Prostate gland (tissue), 2 donors: Measurements from ENCODE around the gene ANKLE1. TPM values are rescaled to one million over a fixed set of nuclear protein-coding genes. Genes with fewer than 3 reads are reported as not detected.
A peak's percentile ranks its signal among the peaks of the same experiment; 100 is the strongest.

Source experiments
- DNase-seq: peaks from one replicate; pipeline ENCODE4 v3.0.0-alpha.2; 2019; ENCODE audit warnings: low spot score
- H3K27ac ChIP-seq, 2 donors: fragments of 200-600 bp; sonication (generic); 2 replicates each; pipeline ENCODE4 v1.5.1; 2017 to 2019
- H3K27me3 ChIP-seq: fragments of 200-600 bp; sonication (generic); replicated peaks from 2 replicates; pipeline ENCODE4 v1.5.1; 2019; ENCODE audit not compliant: insufficient read depth
- H3K36me3 ChIP-seq, 2 donors: fragments of 200-600 bp; sonication (generic); 1 replicate in 1 of 2; 2 replicates in 1 of 2; pipeline versions ENCODE4 v1.5.1 to v1.8.1; 2017 to 2019
- H3K4me1 ChIP-seq: fragments of 200-600 bp; sonication (generic); replicated peaks from 2 replicates; pipeline ENCODE4 v1.5.1; 2019
- H3K4me3 ChIP-seq, 2 donors: fragments of 200-600 bp; sonication (generic); 2 replicates each; pipeline ENCODE4 v1.5.1; 2017 to 2019
- H3K9me3 ChIP-seq: fragments of 200-600 bp; sonication (generic); 2 replicates; pipeline ENCODE4 v1.5.1; 2017
- POLR2A ChIP-seq: fragments of 450-650 bp; IDR thresholded peaks from one replicate; pipeline ENCODE4 v1.6.1; 2016; ENCODE audit warnings: antibody characterized with exemption, mild to moderate bottlenecking
- POLR2AphosphoS5 ChIP-seq: sonication (generic); formaldehyde crosslinking; IDR thresholded peaks from one replicate; pipeline ENCODE4 v1.6.1; 2017; ENCODE audit warnings: antibody characterized with exemption
- WGBS: methylation state at CpG from one replicate; pipeline ENCODE4 v1.1.5; 2018; 5-methylcytosine and 5-hydroxymethylcytosine counted together
- intact Hi-C: fragments of 100-400 bp; cut with DNase I; formaldehyde crosslinking; loops from one replicate; pipeline ENCODE4 v1.14.2; 2022
- total RNA-seq, 2 donors: library from RNA; depleted of rRNA; stranded (reverse); fragments of >200 nt; gene quantifications; one replicate each; pipeline ENCODE4 v1.1.0, GENCODE V29; 2016
- TF ChIP-seq, protein P1 (sequence below), 4 experiments: fragments of 200-600 bp in 2 of 4; fragments of 450-650 bp in 2 of 4; sonication (generic) in 2 of 4; IDR thresholded peaks; 1 replicate in 3 of 4; 2 replicates in 1 of 4; pipeline ENCODE4 v1.5.1; 2016 to 2019; ENCODE audit warnings: antibody characterized with exemption in 4 of 4, mild to moderate bottlenecking in 2 of 4, moderate library complexity in 2 of 4

The ANKLE1 gene
- total RNA-seq, 2 donors from 2014 or later: 0.64 to 1.2 TPM

DNA sequence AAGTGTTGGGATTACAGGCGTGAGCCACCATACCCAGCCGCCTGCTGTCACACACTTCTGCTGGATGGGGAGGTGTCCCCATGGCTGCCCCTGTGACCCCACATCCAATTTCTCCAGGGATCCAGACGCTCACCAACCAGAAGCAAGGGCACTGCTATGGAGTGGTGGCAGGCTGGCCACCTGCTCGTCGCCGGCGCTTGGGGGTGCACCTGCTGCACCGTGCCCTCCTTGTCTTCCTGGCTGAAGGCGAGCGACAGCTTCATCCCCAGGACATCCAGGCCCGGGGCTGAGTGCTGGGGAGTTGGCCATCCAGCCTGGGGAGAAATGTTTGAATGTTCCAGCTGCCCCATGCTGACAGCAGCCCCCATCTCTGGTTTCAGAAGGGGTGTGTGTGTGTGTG, 4.6 kb downstream of the ANKLE1 start:
- DNase-seq: no peak
- Histone ChIP-seq H3K9me3 (no peaks in the 10 kb centered on the region), H3K4me3 (no peak overlapping the region), H3K27me3 (no peaks in the 10 kb centered on the region), H3K4me1 (peaks cover 6% of the 10 kb centered on the region), H3K27ac (no peak overlapping the region), H3K36me3 (no peaks in the 10 kb centered on the region)
- intact Hi-C loops: no loop called here
- 95% methylated on average over 11 of the region's 11 CpGs for WGBS
- TF ChIP-seq, protein P1, sequence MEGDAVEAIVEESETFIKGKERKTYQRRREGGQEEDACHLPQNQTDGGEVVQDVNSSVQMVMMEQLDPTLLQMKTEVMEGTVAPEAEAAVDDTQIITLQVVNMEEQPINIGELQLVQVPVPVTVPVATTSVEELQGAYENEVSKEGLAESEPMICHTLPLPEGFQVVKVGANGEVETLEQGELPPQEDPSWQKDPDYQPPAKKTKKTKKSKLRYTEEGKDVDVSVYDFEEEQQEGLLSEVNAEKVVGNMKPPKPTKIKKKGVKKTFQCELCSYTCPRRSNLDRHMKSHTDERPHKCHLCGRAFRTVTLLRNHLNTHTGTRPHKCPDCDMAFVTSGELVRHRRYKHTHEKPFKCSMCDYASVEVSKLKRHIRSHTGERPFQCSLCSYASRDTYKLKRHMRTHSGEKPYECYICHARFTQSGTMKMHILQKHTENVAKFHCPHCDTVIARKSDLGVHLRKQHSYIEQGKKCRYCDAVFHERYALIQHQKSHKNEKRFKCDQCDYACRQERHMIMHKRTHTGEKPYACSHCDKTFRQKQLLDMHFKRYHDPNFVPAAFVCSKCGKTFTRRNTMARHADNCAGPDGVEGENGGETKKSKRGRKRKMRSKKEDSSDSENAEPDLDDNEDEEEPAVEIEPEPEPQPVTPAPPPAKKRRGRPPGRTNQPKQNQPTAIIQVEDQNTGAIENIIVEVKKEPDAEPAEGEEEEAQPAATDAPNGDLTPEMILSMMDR (IDR thresholded peaks at IDR 0.05): no peak
- TF ChIP-seq POLR2A (no peak), POLR2AphosphoS5 (no peak)

DNA sequence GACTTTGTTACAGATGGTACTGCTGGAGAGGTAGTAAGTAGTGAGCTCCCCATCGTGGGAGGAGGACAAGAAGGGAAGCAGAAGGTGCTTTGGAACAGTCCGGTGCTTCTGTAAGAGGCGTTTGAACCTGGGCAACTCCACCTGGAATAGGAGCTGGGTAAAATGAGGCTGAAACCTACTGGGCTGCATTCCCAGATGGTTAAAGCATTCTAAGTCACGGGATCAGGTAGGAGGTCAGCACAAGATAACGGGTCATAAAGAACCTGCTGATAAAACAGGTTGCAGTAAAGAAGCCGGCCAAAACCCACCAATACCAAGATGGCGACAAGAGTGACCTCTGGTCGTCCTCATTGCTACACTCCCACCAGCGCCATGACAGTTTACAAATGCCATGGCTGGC, 5.1 kb downstream of the ANKLE1 start:
- H3K4me1 ChIP-seq: peaks cover 3% of the 10 kb centered on the region
- DNase-seq: no peak
- H3K27ac ChIP-seq: no peak overlapping the region
- H3K36me3 ChIP-seq: no peaks in the 10 kb centered on the region
- intact Hi-C loops: no loop called here
- TF ChIP-seq, protein P1 (IDR thresholded peaks at IDR 0.05): no peak
- TF ChIP-seq POLR2A (no peak), POLR2AphosphoS5 (no peak)
- no peaks in the 10 kb centered on the region for H3K27me3 ChIP-seq
- 87% methylated on average over 9 of the region's 9 CpGs for WGBS
- H3K9me3 ChIP-seq: no peaks in the 10 kb centered on the region
- H3K4me3 ChIP-seq: no peak overlapping the region

DNA sequence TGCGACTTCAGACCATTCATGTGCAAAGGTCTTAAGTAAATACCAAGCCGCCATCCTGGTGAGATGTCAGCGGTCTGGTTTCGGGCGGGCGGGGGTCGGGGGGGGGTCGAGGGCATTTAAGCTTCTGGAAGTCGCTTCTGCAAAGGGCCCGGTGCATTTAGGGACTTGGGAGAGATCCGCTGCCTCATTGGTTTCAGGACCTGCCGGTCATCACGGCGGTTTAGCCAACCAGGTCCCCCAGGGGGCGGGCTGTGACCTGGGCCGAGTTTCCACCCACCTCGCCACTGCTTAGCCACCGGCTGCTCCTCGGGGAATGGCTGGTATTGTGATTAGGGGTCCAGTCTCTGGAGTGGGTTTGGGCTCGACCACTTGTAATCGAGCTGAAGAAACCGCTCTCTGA, 7.8 kb downstream of the ANKLE1 start:
- WGBS: 20% methylated on average over 22 of the region's 22 CpGs
- TF ChIP-seq POLR2A: no peak
- no peak for TF ChIP-seq POLR2AphosphoS5
- TF ChIP-seq, protein P1 (IDR thresholded peaks at IDR 0.05): peak in 1 of 4 experiments; percentile 24
- Histone ChIP-seq H3K36me3 (no peaks in the 10 kb centered on the region), H3K27ac (no peak overlapping the region), H3K9me3 (no peaks in the 10 kb centered on the region), H3K4me3 (no peak overlapping the region), H3K27me3 (no peaks in the 10 kb centered on the region), H3K4me1 (no peaks in the 10 kb centered on the region)
- intact Hi-C loops: no loop called here
- DNase-seq: no peak

DNA sequence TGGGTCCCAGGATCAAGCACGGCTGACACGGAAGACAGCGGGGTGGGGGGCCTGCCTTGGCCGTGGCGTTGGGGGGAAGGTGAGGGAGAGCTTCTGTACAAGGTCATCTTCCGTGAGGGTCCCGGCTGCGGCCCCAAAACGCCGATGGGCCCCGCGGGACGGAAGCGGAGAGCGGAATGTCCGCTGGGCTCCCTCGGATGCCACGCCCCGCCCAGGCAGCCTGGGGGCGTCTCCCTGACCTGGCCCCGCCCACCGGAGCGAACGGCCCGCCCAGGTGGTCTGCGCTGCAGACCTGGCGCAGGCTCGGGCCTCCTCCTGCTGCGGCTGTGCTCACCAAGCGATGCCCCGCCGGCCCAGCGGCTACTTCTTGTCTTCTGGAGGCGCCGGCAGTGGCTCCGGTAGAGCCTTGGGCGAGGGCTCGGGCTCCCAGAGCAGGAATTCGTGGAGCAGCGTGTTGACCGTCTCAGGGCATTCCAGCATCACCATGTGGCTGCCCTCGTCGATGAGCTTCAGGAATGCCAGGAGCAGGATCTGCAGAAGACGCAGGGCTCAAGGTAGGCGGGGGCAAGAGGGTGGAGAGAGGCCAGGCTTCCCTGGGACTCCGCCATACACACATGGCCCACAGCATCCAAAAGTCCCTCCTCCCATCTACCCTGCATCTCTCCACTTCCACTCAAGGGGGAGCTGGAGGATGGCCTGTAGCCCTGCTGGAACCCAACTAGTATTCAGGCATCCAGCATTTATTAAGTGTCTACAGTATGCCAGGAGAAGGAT, 10.8 kb downstream of the ANKLE1 start:
- Histone ChIP-seq H3K4me3 (peak overlapping the region; percentile 22 to 35), H3K9me3 (no peaks in the 10 kb centered on the region), H3K27ac (peak overlapping the region; percentile 29 to 44), H3K27me3 (no peaks in the 10 kb centered on the region), H3K4me1 (no peaks in the 10 kb centered on the region), H3K36me3 (no peaks in the 10 kb centered on the region)
- peak; percentile 59 for DNase-seq
- TF ChIP-seq POLR2A (no peak), POLR2AphosphoS5 (peak; percentile 39)
- TF ChIP-seq, protein P1 (IDR thresholded peaks at IDR 0.05): peak in 3 of 4 experiments; percentile 15 to 64 (median 61)
- 19% methylated on average over 34 of the region's 46 CpGs for WGBS
- intact Hi-C loops: loop anchor here (5.0 kb wide), 1 partner anchor 95 kb away; no protein-coding TSS in a partner anchor

DNA sequence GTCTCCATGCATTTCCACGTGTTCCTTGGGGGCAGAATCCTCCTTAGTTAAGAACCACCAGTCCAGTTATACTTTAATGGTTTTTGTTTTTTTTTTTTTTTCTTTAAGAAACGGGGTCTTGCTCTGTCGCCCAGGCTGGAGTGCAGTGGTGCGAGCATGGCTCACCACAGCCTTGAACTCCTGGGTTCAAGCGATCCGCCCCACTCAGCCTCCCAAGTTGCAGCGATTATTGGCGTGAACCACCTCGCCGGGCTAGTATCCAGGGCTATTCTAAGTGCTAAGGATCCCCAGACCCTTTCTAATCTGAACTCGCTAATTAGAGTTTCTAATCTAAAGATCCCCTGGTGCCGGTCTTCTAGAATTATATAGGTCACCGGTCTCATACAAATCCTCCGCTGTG, 11.9 kb downstream of the ANKLE1 start:
- intact Hi-C loops: loop anchor here (5.0 kb wide), 1 partner anchor 94 kb away; no protein-coding TSS in a partner anchor
- no peak for DNase-seq
- WGBS: 92% methylated on average over 14 of the region's 14 CpGs

More for the DNA sequence above, 11.9 kb downstream of the ANKLE1 start:
- Histone ChIP-seq H3K27me3 (no peaks in the 10 kb centered on the region), H3K27ac (no peak overlapping the region), H3K4me1 (no peaks in the 10 kb centered on the region), H3K9me3 (no peaks in the 10 kb centered on the region), H3K36me3 (no peaks in the 10 kb centered on the region), H3K4me3 (no peak overlapping the region)
- TF ChIP-seq POLR2AphosphoS5 (no peak), POLR2A (no peak)
- TF ChIP-seq, protein P1 (IDR thresholded peaks at IDR 0.05): no peak
